ENCODE data around the gene SCGB3A1.

SCGB3A1 gene

GRCh38 chr5:180583738-180584137 is 7.6 kb downstream of the SCGB3A1 start:
- no peak for DNase-seq

DNA sequence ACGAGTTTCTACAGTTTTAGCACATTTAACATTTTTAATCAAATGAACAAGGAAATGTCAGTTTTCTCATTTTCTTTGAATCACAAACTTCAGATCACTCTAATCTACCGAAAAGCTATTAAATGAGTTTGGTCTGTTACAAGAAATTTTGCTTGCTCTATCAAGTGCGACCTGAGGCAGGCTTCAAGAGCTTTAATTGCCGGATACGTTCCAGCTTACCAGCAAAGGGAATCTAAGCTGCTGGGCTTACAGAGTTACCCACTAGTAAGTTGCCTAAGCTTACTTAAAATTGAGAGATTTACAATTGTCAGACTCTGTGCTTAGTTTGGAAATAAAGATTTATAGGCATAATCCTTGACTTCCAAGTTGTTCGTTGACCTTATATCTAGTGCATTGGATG is 10.6 kb downstream of the SCGB3A1 start:
- DNase-seq = no peak

- no peak for DNase-seq
These were observed 15.7 kb downstream of the SCGB3A1 start for GRCh38 chr5:180575571-180575970.

DNA sequence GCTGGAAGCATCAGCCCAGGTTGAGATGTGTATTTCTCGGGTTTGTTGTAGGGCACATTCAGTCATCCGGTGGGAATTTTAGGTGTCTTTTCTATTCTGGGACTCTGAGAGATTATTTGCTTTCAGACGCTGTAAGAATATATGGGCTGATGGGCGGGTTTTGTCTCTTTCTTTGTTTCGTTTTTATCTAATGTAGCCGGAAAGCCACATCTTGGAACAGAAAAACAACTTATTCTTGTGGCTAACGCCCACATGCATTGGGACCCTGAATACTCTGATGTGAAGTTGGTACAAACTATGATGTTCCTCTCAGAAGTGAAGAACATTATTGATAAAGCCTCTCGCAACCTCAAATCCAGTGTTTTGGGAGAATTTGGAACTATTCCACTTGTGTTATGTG is 22.4 kb downstream of the SCGB3A1 start:
- DNase-seq = no peak

- DNase-seq = no peak
These were observed 27.3 kb downstream of the SCGB3A1 start for GRCh38 chr5:180563994-180564393.

GRCh38 chr5:180558232-180558631 is 33.1 kb downstream of the SCGB3A1 start:
- DNase-seq = no peak

- no peak for DNase-seq
These were observed 34.0 kb downstream of the SCGB3A1 start for GRCh38 chr5:180557217-180557809.

GRCh38 chr5:180555168-180555921 is 36.0 kb downstream of the SCGB3A1 start:
- no peak for DNase-seq

GRCh38 chr5:180553530-180553929 is 37.8 kb downstream of the SCGB3A1 start:
- no peak for DNase-seq

- no peak for DNase-seq
These were observed 42.7 kb downstream of the SCGB3A1 start for GRCh38 chr5:180548563-180548962.

DNA sequence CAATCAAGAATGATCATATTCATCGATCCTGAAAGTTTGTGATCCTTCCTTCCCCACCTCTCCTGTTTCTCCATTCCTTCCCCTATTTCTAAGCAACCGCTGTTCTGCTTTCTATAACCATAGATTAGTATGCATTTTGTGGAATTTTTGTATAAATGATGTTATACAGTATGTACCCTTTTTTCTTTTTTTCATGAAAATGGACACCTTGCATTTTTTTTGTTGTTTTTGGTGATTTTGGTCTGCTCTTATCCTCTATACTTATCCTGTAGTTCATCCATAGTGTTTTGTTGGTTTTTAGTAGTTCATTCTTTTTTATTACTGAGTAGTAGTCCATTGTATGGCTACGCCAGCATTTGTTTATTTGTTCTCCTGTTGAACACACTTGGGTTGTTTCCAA is 46.1 kb downstream of the SCGB3A1 start:
- DNase-seq = no peak

GRCh38 chr5:180541710-180542109 is 49.6 kb downstream of the SCGB3A1 start:
- DNase-seq = no peak
